Mucosa of stomach (tissue), 1 donor: ENCODE results near the gene SLC39A1.

Experiments
- H3K27me3 ChIP-seq: one replicate; pipeline ENCODE4 v1.7.0; 2013; ENCODE audit warnings: mild to moderate bottlenecking, low read length; ENCODE audit not compliant: control insufficient read depth, insufficient read depth
- H3K36me3 ChIP-seq: one replicate; pipeline ENCODE4 v1.7.0; 2013; ENCODE audit warnings: low read length; ENCODE audit not compliant: control insufficient read depth, insufficient read depth
- H3K4me1 ChIP-seq: one replicate; pipeline ENCODE4 v1.7.0; 2013; ENCODE audit warnings: mild to moderate bottlenecking, low read length; ENCODE audit not compliant: control insufficient read depth, insufficient read depth
- H3K4me3 ChIP-seq: one replicate; pipeline ENCODE4 v1.7.0; 2013; ENCODE audit warnings: low read length
- H3K9ac ChIP-seq: one replicate; pipeline ENCODE4 v1.7.0; 2013; ENCODE audit warnings: mild to moderate bottlenecking, low read length, moderate library complexity
- H3K9me3 ChIP-seq: one replicate; pipeline ENCODE4 v1.7.0; 2013; ENCODE audit warnings: mild to moderate bottlenecking, low read length, moderate library complexity; ENCODE audit not compliant: control insufficient read depth
- donor health status: Pancreatic carcinoma.

Gene SLC39A1

GRCh38 chr1:153929981-153930948 lies 33.1 kb downstream of the SLC39A1 start:
- no peaks in the 10 kb centered on the region for H3K36me3 ChIP-seq

GRCh38 chr1:153929426-153929825 lies 33.9 kb downstream of the SLC39A1 start:
- Histone ChIP-seq H3K27me3 (no peaks in the 10 kb centered on the region), H3K4me1 (no peaks in the 10 kb centered on the region), H3K4me3 (no peak overlapping the region), H3K36me3 (no peaks in the 10 kb centered on the region), H3K9me3 (no peaks in the 10 kb centered on the region), H3K9ac (no peak overlapping the region)

More at GRCh38 chr1:153929981-153930948, 33.1 kb downstream of the SLC39A1 start:
- no peaks in the 10 kb centered on the region for H3K4me1 ChIP-seq
- H3K9me3 ChIP-seq = no peaks in the 10 kb centered on the region
- no peaks in the 10 kb centered on the region for H3K27me3 ChIP-seq
- no peak overlapping the region for H3K4me3 ChIP-seq
- H3K9ac ChIP-seq = no peak overlapping the region

GRCh38 chr1:153928791-153929341 lies 34.5 kb downstream of the SLC39A1 start:
- Histone ChIP-seq H3K4me3 (no peak overlapping the region), H3K4me1 (no peaks in the 10 kb centered on the region), H3K27me3 (no peaks in the 10 kb centered on the region), H3K36me3 (no peaks in the 10 kb centered on the region), H3K9me3 (no peaks in the 10 kb centered on the region), H3K9ac (no peak overlapping the region)

- Histone ChIP-seq H3K4me1 (no peaks in the 10 kb centered on the region), H3K9ac (no peak overlapping the region)
These were observed 35.1 kb downstream of the SLC39A1 start for GRCh38 chr1:153928245-153928644.

GRCh38 chr1:153926405-153926804 lies 36.9 kb downstream of the SLC39A1 start:
- Histone ChIP-seq H3K4me1 (no peaks in the 10 kb centered on the region), H3K9ac (no peak overlapping the region), H3K9me3 (no peaks in the 10 kb centered on the region), H3K27me3 (no peaks in the 10 kb centered on the region), H3K36me3 (no peaks in the 10 kb centered on the region), H3K4me3 (no peak overlapping the region)

More at GRCh38 chr1:153928245-153928644, 35.1 kb downstream of the SLC39A1 start:
- no peak overlapping the region for H3K4me3 ChIP-seq
- H3K9me3 ChIP-seq = no peaks in the 10 kb centered on the region
- no peaks in the 10 kb centered on the region for H3K27me3 ChIP-seq
- no peaks in the 10 kb centered on the region for H3K36me3 ChIP-seq

GRCh38 chr1:153922972-153923925 lies 40.1 kb downstream of the SLC39A1 start, which contains the start of gene GATAD2B:
GATAD2B (minus strand) TSS chr1:153922972; CDS start chr1:153828347, 94,625 bp downstream.
- no peaks in the 10 kb centered on the region for H3K36me3 ChIP-seq
- H3K4me1 ChIP-seq = peaks cover 15% of the 10 kb centered on the region
- H3K27me3 ChIP-seq = no peaks in the 10 kb centered on the region
- peak within 1 kb of the TSS; percentile 84 for H3K4me3 ChIP-seq
- H3K9me3 ChIP-seq = no peaks in the 10 kb centered on the region
- peak within 1 kb of the TSS; percentile 83 for H3K9ac ChIP-seq

- no peaks in the 10 kb centered on the region for H3K36me3 ChIP-seq
- H3K9me3 ChIP-seq = no peaks in the 10 kb centered on the region
- peaks cover 15% of the 10 kb centered on the region for H3K4me1 ChIP-seq
- no peaks in the 10 kb centered on the region for H3K27me3 ChIP-seq
- peak overlapping the region; percentile 72 for H3K4me3 ChIP-seq
- peak overlapping the region; percentile 73 for H3K9ac ChIP-seq
These were observed 41.0 kb downstream of the SLC39A1 start for GRCh38 chr1:153922076-153922971.

- Histone ChIP-seq H3K4me3 (peak overlapping the region; percentile 72), H3K36me3 (no peaks in the 10 kb centered on the region), H3K4me1 (peaks cover 15% of the 10 kb centered on the region), H3K9me3 (no peaks in the 10 kb centered on the region), H3K9ac (peak overlapping the region; percentile 73), H3K27me3 (no peaks in the 10 kb centered on the region)
These were observed 41.6 kb downstream of the SLC39A1 start for GRCh38 chr1:153921803-153922075.

- peaks cover 15% of the 10 kb centered on the region for H3K4me1 ChIP-seq
- no peaks in the 10 kb centered on the region for H3K9me3 ChIP-seq
- H3K36me3 ChIP-seq = no peaks in the 10 kb centered on the region
- peak overlapping the region; percentile 72 for H3K4me3 ChIP-seq
- peak overlapping the region; percentile 73 for H3K9ac ChIP-seq
- H3K27me3 ChIP-seq = no peaks in the 10 kb centered on the region
These were observed 42.1 kb downstream of the SLC39A1 start for GRCh38 chr1:153921080-153921802.

- Histone ChIP-seq H3K4me3 (no peak overlapping the region), H3K4me1 (peaks cover 15% of the 10 kb centered on the region), H3K27me3 (no peaks in the 10 kb centered on the region), H3K9me3 (no peaks in the 10 kb centered on the region), H3K36me3 (no peaks in the 10 kb centered on the region), H3K9ac (no peak overlapping the region)
These were observed 43.2 kb downstream of the SLC39A1 start for GRCh38 chr1:153919876-153920852.
